Heart right ventricle (tissue), 16 donors: ENCODE measurements around the gene HELB. TPM values are rescaled to one million over a fixed set of nuclear protein-coding genes. Genes with fewer than 3 reads are reported as not detected.

Source experiments
- ATAC-seq, 8 donors: fragments of 200-7000 bp; cut with Tn5 transposase; one replicate each; pipeline ENCODE4 v1.9.1; 2020; ENCODE audit warnings: mild to moderate bottlenecking in 8 of 8, moderate library complexity in 8 of 8, moderate number of reproducible peaks in 1 of 8
- DNase-seq, 2 donors: peaks; one replicate each; pipeline ENCODE4 v3.0.0-alpha.2; 2020
- H3K27ac ChIP-seq, 10 donors: fragments of 200-600 bp; sonication (generic) in 2 of 10; one replicate each; pipeline versions ENCODE4 v1.5.0 to v1.8.0; 2020 to 2022; ENCODE audit warnings: mild to moderate bottlenecking in 3 of 10
- H3K27me3 ChIP-seq, 7 donors: fragments of 200-600 bp; one replicate each; pipeline ENCODE4 v1.8.0; 2021 to 2022; ENCODE audit warnings: mild to moderate bottlenecking in 2 of 7
- H3K36me3 ChIP-seq, 9 donors: fragments of 200-600 bp; sonication (generic) in 1 of 9; one replicate each; pipeline versions ENCODE4 v1.5.0 to v1.8.0; 2020 to 2022; ENCODE audit warnings: mild to moderate bottlenecking in 2 of 9
- H3K4me1 ChIP-seq, 9 donors: fragments of 200-600 bp; sonication (generic) in 1 of 9; one replicate each; pipeline versions ENCODE4 v1.5.0 to v1.8.0; 2020 to 2022; ENCODE audit warnings: mild to moderate bottlenecking in 4 of 9
- H3K4me3 ChIP-seq, 10 donors: fragments of 200-600 bp; sonication (generic) in 2 of 10; one replicate each; pipeline versions ENCODE4 v1.5.0 to v1.8.0; 2020 to 2022; ENCODE audit warnings: mild to moderate bottlenecking in 7 of 10, moderate library complexity in 2 of 10
- H3K9me3 ChIP-seq, 11 donors: fragments of 200-600 bp in 10 of 11; sonication (generic) in 2 of 11; one replicate each; pipeline versions ENCODE4 v1.5.0 to v1.8.0; 2013 to 2022; ENCODE audit warnings: mild to moderate bottlenecking in 2 of 11, control low read depth in 1 of 11, moderate library complexity in 1 of 11
- CTCF ChIP-seq, 9 donors: fragments of 200-600 bp; sonication (generic) in 2 of 9; IDR thresholded peaks; one replicate each; pipeline versions ENCODE4 v1.5.0 to v1.8.0; 2021 to 2022; ENCODE audit warnings: antibody characterized with exemption in 9 of 9, mild to moderate bottlenecking in 5 of 9, moderate library complexity in 1 of 9
- WGBS, 2 donors: extraction: QIAGEN DNeasy Blood & Tissue Kit; methylation state at CpG; one replicate each; pipeline ENCODE4 v1.1.7; 2013; ENCODE audit warnings: inconsistent platforms in 1 of 2; 5-methylcytosine and 5-hydroxymethylcytosine counted together
- intact Hi-C, 10 donors: fragments of 100-400 bp; cut with DNase I; formaldehyde crosslinking; loops; one replicate each; pipeline versions ENCODE4 v1.11.1 to v1.14.2; 2022
- polyA plus RNA-seq, 2 donors: library from polyadenylated mRNA; stranded (reverse); fragments of 200-250 nt; gene quantifications; one replicate each; pipeline ENCODE4 v1.2.3, GENCODE V29; 2013
- total RNA-seq, 10 donors: library from RNA; stranded (reverse); fragmentation: NEBNext Ultra II Directional in 3 of 10; extraction: Animal tissue kit (Norgen Biotek cat#: 25700) in 3 of 10; gene quantifications; one replicate each; pipeline versions ENCODE4 v1.2.1 to v1.2.4, GENCODE V29; 2021 to 2023
- donor health status: Arrhythmogenic right ventricular cardiomyopathy.
- donor health status: ischemic (EF 13 %, LVEDD 7.1; RV severe dilation, severe dysfunction).
- donor health status: healthy with polysubstance abuse.
- donor health status: DM: no; HTN: yes; CAD: no.
- donor health status: DM: no; HTN: no; CAD: no.
- donor health status: ischemic (EF 25% LVEDD 6.9; RV normal size, moderate dysfunction).
- donor health status: ischemic (EF 25% LVEDD 5.7; RV mildly dilated, moderate dysfunction).
- donor health status: healthy.
- donor health status: DM: yes; HTN: yes; CAD: no.
- donor health status: Ischemic cardiomyopathy.
- donor health status: ischemic (EF 35%, LVEDD 5.7; RV mildly dilated, moderate dysfunction).
- donor health status: nonischemic (EF 11% LVEDD 7.7; RV severe dilation, severe dysfunction).
- donor health status: DM: yes; HTN: yes; CAD: no.
- donor health status: PGD.
- donor health status: ischemic (EF 29% LVEDD 5.4; RV normal size, mild dysfunction).
- donor health status: nonischemic (EF 23%, LVEDD 6.1; RV moderate dilation, normal function).

The HELB gene
- total and polyA plus RNA-seq, 12 donors = 0.16 to 3.6 (median 0.82) TPM

DNA sequence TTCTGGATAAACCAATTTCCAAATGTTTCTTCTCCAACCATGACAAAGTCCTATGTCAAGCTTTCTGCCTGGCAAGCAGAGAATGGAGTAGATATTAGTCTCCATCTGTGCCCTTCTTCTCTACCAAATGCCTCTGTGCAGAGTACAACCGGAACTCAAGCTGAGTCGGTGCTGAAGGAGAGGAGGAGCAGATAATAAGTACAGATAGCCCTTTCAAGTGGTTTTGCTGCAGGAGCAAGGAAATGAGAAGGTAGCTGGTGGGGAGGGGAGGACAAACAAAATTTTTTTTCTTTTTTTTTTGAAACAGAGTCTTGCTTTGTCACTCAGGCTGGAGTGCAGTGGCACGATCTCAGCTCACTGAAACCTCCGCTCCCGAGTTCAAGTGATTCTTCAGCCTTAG lies 14.2 kb upstream of the HELB start:
- no peak for ATAC-seq
- intact Hi-C loops = loop anchor here in 1 of 10 donors (10.0 kb wide), 1 partner anchor 107 kb away; no protein-coding TSS in a partner anchor
- H3K9me3 ChIP-seq = no peaks in the 10 kb centered on the region

GRCh38 chr12:66289485-66289884 lies 12.8 kb upstream of the HELB start:
- peaks cover 0 to 11% (median 0%) of the 10 kb centered on the region in 9 donors for H3K4me1 ChIP-seq
- H3K9me3 ChIP-seq = no peaks in the 10 kb centered on the region
- no peak overlapping the region for H3K4me3 ChIP-seq
- intact Hi-C loops = loop anchor here in 1 of 10 donors (10.0 kb wide), 1 partner anchor 105 kb away; no protein-coding TSS in a partner anchor
- H3K27ac ChIP-seq = peak overlapping the region in 1 of 10 donors; percentile 42
- H3K27me3 ChIP-seq = no peaks in the 10 kb centered on the region
- ATAC-seq (no peak), DNase-seq (no peak)
- TF ChIP-seq CTCF (IDR thresholded peaks at IDR 0.05) = no peak
- H3K36me3 ChIP-seq = no peaks in the 10 kb centered on the region
- WGBS, 2 donors = 89 to 94% methylated on average over 2 of the region's 2 CpGs

More for the DNA sequence above, 14.2 kb upstream of the HELB start:
- H3K36me3 ChIP-seq = no peaks in the 10 kb centered on the region
- 83 to 89% methylated on average over 5 of the region's 5 CpGs for WGBS, 2 donors
- H3K27me3 ChIP-seq = no peaks in the 10 kb centered on the region
- peaks cover 0 to 11% (median 0%) of the 10 kb centered on the region in 9 donors for H3K4me1 ChIP-seq
- no peak for TF ChIP-seq CTCF (IDR thresholded peaks at IDR 0.05)
- DNase-seq = no peak
- H3K4me3 ChIP-seq = no peak overlapping the region
- peak overlapping the region in 1 of 10 donors; percentile 62 for H3K27ac ChIP-seq

DNA sequence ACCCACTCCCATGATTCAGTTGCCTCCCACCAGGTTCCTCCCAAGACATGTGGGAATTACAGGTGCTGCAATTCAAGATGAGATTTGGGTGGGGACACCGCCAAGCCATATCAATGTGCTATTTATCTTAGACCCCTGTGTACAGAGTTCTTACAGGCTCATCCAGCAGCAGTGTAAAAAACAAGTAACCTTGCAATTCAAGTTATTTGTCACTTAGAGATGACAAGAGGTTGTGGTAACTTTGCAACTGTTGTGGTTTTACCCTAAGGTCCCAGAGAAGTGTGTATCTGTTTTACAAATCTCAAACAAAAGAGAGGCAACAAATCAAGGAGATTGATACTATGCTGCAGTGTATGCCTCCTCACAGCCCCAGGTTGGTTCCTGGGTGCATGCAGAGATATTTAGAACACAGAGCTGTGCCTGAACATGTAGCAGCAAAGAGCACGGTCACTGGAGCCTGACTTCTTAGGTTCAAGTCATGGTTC lies 11.5 kb upstream of the HELB start:
- Histone ChIP-seq H3K27me3 (no peaks in the 10 kb centered on the region), H3K4me1 (peaks cover 0 to 11% (median 0%) of the 10 kb centered on the region in 9 donors), H3K9me3 (no peaks in the 10 kb centered on the region), H3K4me3 (no peak overlapping the region), H3K36me3 (no peaks in the 10 kb centered on the region), H3K27ac (peak overlapping the region in 1 of 10 donors; percentile 42)
- no peak for TF ChIP-seq CTCF (IDR thresholded peaks at IDR 0.05)
- intact Hi-C loops = no loop called here
- ATAC-seq = no peak
- 78 to 83% methylated on average over 2 of the region's 2 CpGs for WGBS, 2 donors
- no peak for DNase-seq

GRCh38 chr12:66296176-66296683 lies 6.1 kb upstream of the HELB start:
- H3K9me3 ChIP-seq = no peaks in the 10 kb centered on the region
- peaks cover 0 to 7% (median 0%) of the 10 kb centered on the region in 7 donors for H3K27me3 ChIP-seq
- DNase-seq (no peak), ATAC-seq (no peak)
- no peak for TF ChIP-seq CTCF (IDR thresholded peaks at IDR 0.05)
- H3K36me3 ChIP-seq = no peaks in the 10 kb centered on the region
- no peak overlapping the region for H3K4me3 ChIP-seq
- peaks cover 0 to 4% (median under 1%) of the 10 kb centered on the region in 9 donors for H3K4me1 ChIP-seq
- no peak overlapping the region for H3K27ac ChIP-seq
- 91 to 95% methylated on average over 1 of the region's 1 CpG for WGBS, 2 donors
- intact Hi-C loops = no loop called here
